Tibial artery (tissue), 4 donors: ENCODE results near the gene RBM33.

ENCODE experiments used
- DNase-seq, 2 donors: peaks; one replicate each; pipeline ENCODE4 v3.0.0-alpha.2; 2019
- H3K27ac ChIP-seq, 2 donors: fragments of 200-600 bp; sonication (generic) in 1 of 2; 1 replicate in 1 of 2; 2 replicates in 1 of 2; pipeline ENCODE4 v1.5.1; 2018 to 2019; ENCODE audit warnings: mild to moderate bottlenecking in 1 of 2
- H3K27me3 ChIP-seq, 2 donors: fragments of 200-600 bp; sonication (generic) in 1 of 2; one replicate each; pipeline versions ENCODE4 v1.5.1 to v1.6.0; 2016 to 2019
- H3K36me3 ChIP-seq, 3 donors: fragments of 200-600 bp; sonication (generic) in 2 of 3; one replicate each; pipeline ENCODE4 v1.5.1; 2016 to 2019; ENCODE audit warnings: mild to moderate bottlenecking in 2 of 3
- H3K4me1 ChIP-seq, 4 donors: fragments of 200-600 bp; sonication (generic) in 2 of 4; 1 replicate in 3 of 4; 2 replicates in 1 of 4; pipeline ENCODE4 v1.5.1; 2016 to 2019
- H3K4me3 ChIP-seq, 2 donors: fragments of 200-600 bp; sonication (generic) in 1 of 2; 1 replicate in 1 of 2; 2 replicates in 1 of 2; pipeline ENCODE4 v1.5.1; 2018 to 2019; ENCODE audit warnings: mild to moderate bottlenecking in 2 of 2
- H3K9me3 ChIP-seq, 3 donors: fragments of 200-600 bp; sonication (generic) in 1 of 3; one replicate each; pipeline ENCODE4 v1.5.1; 2016 to 2019
- intact Hi-C: fragments of 100-400 bp; cut with DNase I; formaldehyde crosslinking; loops from one replicate; pipeline ENCODE4 v1.15.0; 2023; ENCODE audit warnings: low total_unique reads
- TF ChIP-seq, protein P1 (sequence below), 2 experiments: fragments of 200-600 bp in 1 of 2; fragments of 450-650 bp in 1 of 2; IDR thresholded peaks; one replicate each; pipeline ENCODE4 v1.5.1; 2017 to 2019; ENCODE audit warnings: antibody characterized with exemption in 2 of 2, mild to moderate bottlenecking in 1 of 2, moderate library complexity in 1 of 2

The RBM33 gene

DNA sequence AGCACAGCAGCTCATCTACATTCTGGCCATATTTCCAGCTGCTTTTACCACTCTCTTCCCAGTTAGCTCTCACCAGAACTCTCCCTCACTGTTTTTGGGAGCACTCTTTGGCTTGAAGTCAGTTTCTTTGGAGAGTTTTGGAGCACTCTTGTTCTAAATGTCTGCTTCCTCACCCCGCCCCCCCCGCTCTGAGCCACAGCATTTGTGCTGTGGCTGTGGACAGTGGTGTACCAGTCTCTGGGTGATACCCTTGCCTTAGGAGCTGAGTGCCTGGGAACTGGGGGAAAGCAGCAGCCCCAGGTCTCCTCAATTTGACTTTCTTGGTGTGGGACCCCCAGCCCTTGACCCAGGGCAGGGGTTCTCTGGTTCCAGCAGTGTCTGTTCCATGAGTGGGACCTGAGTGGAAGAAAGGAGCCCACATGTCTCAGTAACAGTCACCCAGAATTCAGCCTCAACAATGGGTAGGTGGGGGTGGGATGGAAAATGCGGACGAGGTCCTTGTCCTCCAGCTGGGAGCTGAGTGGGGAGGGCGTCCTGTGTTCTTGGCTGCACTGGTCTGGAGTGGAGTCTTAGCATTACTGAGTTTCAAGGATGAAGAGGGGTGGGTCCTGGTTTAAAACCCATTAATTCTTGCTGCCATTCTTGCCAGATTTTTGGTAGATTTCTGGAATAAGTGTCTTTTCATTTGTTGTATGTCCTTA lies 18.0 kb downstream of the RBM33 start:
- TF ChIP-seq, protein P1, sequence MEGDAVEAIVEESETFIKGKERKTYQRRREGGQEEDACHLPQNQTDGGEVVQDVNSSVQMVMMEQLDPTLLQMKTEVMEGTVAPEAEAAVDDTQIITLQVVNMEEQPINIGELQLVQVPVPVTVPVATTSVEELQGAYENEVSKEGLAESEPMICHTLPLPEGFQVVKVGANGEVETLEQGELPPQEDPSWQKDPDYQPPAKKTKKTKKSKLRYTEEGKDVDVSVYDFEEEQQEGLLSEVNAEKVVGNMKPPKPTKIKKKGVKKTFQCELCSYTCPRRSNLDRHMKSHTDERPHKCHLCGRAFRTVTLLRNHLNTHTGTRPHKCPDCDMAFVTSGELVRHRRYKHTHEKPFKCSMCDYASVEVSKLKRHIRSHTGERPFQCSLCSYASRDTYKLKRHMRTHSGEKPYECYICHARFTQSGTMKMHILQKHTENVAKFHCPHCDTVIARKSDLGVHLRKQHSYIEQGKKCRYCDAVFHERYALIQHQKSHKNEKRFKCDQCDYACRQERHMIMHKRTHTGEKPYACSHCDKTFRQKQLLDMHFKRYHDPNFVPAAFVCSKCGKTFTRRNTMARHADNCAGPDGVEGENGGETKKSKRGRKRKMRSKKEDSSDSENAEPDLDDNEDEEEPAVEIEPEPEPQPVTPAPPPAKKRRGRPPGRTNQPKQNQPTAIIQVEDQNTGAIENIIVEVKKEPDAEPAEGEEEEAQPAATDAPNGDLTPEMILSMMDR (IDR thresholded peaks at IDR 0.05) = no peak
- Histone ChIP-seq H3K36me3 (peaks cover 0 to 8% (median 8%) of the 10 kb centered on the region in 3 donors), H3K4me1 (peaks cover 0 to 48% (median 10%) of the 10 kb centered on the region in 4 donors), H3K4me3 (no peak overlapping the region), H3K27me3 (no peaks in the 10 kb centered on the region), H3K27ac (no peak overlapping the region), H3K9me3 (no peaks in the 10 kb centered on the region)
- intact Hi-C loops = no loop called here
- no peak for DNase-seq

DNA sequence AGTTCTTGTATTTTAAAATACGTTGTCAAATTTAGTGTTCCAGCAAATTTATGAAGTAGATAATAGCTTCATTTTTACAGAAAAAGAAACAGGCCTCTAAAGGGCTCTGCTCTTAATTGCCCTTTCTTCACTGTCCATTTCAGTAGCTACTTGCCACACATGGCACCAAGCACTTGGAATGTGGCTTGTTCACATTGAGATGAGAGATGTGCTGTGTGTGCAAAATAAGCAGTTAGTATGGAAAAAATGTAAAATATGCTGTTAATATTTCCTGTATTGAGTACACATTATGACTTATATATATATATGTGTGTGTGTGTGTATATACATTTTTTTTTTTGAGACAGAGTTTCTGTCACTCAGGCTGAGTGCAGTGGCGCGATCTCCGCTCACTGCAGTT lies 19.5 kb downstream of the RBM33 start:
- TF ChIP-seq, protein P1 (IDR thresholded peaks at IDR 0.05) = no peak
- Histone ChIP-seq H3K4me1 (peaks cover 0 to 44% (median 10%) of the 10 kb centered on the region in 4 donors), H3K36me3 (peaks cover 0 to 8% (median 8%) of the 10 kb centered on the region in 3 donors), H3K27me3 (no peaks in the 10 kb centered on the region), H3K27ac (no peak overlapping the region), H3K9me3 (no peaks in the 10 kb centered on the region), H3K4me3 (no peak overlapping the region)
- no peak for DNase-seq
- intact Hi-C loops = no loop called here

DNA sequence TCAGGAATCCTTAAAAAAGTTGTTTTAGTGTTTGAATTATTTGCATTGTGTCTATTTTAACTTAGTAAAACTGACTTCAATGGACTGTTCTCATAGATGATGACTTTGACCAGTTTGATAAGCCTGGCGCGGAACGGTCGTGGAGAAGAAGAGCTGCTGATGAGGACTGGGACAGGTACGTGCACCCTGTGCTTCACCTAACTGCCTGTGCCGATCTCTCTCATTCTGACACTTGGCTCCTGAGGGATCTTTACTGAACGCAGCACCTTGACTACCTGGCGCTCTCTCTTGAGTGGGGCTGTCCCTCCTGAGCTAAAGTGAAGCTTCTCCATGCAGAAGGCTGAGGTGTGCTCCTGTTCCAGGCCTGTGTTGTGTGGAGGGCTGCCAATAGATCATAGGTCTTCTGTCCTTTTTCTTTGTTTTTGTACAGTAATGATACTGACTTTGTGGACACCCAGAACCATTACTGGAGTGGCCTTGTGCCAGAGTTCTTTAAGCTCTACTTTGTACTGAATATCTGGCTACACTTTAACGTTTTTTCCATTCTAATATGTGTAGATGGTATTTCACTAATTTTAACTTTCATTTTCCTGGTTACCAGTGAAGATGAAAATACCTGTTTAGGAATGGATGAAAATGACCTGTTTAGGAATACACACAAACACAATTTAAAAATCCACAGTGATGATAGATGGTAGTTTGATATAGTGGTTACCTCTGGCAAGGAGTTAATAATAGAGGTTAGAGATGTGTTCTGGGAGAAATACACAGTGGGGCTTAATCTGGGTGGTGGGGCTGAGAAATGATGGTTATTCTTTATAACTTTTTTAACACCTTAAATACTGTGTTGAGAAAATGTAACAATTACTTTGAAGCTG lies 20.9 kb downstream of the RBM33 start:
- TF ChIP-seq, protein P1 (IDR thresholded peaks at IDR 0.05) = no peak
- H3K27me3 ChIP-seq = no peaks in the 10 kb centered on the region
- H3K4me3 ChIP-seq = no peak overlapping the region
- peaks cover 0 to 44% (median 12%) of the 10 kb centered on the region in 4 donors for H3K4me1 ChIP-seq
- intact Hi-C loops = no loop called here
- peaks cover 0 to 8% (median 8%) of the 10 kb centered on the region in 3 donors for H3K36me3 ChIP-seq
- no peak for DNase-seq
- H3K9me3 ChIP-seq = no peaks in the 10 kb centered on the region
- no peak overlapping the region for H3K27ac ChIP-seq

DNA sequence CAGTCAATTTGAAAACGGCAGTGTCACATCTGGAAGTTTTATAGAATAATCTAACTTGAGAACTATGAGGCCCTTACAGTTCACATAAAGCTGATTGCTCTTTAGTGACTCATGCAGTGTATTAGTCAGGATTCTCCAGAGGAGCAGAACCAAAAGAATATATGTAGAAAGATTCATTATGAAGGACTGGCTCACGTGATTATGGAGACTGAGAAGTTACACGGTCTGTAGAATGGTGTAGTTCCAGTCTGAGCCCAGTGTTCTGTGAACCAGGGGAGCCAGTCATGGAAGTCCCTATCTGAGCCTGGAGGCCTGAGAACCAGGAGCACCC lies 21.5 kb downstream of the RBM33 start:
- Histone ChIP-seq H3K36me3 (peaks cover 0 to 8% (median 8%) of the 10 kb centered on the region in 3 donors), H3K9me3 (no peaks in the 10 kb centered on the region), H3K27me3 (no peaks in the 10 kb centered on the region), H3K4me3 (no peak overlapping the region), H3K4me1 (peaks cover 0 to 45% (median 13%) of the 10 kb centered on the region in 4 donors), H3K27ac (no peak overlapping the region)
- TF ChIP-seq, protein P1 (IDR thresholded peaks at IDR 0.05) = no peak
- intact Hi-C loops = no loop called here
- no peak for DNase-seq

DNA sequence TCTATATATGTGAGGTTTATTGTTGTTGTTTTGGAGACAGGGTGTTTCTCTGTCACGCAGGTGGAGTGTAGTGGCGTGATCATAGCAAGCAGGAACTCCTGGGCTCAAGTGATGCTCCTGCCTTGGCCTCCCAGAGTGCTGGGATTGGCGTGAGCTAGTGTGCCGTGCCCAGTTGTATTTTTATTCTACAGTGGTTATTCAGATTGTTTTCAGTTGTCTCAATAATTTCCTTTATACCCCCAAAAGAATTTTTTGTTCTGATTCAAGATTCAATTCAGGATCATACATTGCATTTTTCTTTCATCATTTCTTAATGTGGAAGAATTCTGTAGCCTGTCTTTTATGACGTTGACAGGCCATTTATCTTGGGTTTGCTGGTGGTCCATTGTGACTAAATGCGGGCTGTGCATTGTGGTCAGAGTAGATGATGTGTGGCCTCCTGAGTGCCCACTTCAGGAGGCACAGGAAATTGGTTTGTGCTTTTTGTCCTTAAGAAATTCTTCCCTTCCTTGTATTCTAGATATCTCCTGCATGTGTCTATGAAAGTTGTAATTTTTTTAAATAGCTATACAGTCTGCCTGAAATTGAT lies 22.9 kb downstream of the RBM33 start:
- Histone ChIP-seq H3K9me3 (no peaks in the 10 kb centered on the region), H3K4me1 (peaks cover 0 to 47% (median 17%) of the 10 kb centered on the region in 4 donors), H3K27me3 (no peaks in the 10 kb centered on the region), H3K36me3 (peaks cover 0 to 8% (median 8%) of the 10 kb centered on the region in 3 donors), H3K27ac (no peak overlapping the region), H3K4me3 (no peak overlapping the region)
- TF ChIP-seq, protein P1 (IDR thresholded peaks at IDR 0.05) = no peak
- intact Hi-C loops = no loop called here
- no peak for DNase-seq
